H1 (cell line): ENCODE data around the gene ZNF608. TPM values are rescaled to one million over a fixed set of nuclear protein-coding genes. Genes with fewer than 3 reads are reported as not detected.

Experiments used
- ASH2L ChIP-seq: fragments of 200-600, 300-600 bp; sonication (generic); IDR thresholded peaks from one replicate; pipeline ENCODE4 v1.7.1; 2017; ENCODE audit warnings: low read length
- CBX8 ChIP-seq: fragments of 300-800, 300-1000 bp; sonication (generic); IDR thresholded peaks from 2 replicates; pipeline ENCODE4 v1.7.1; 2016; ENCODE audit warnings: low read depth, low read length, borderline replicate concordance
- CHD7 ChIP-seq: fragments of 300-600 bp; sonication (generic); IDR thresholded peaks from 2 replicates; pipeline ENCODE4 v1.7.1; 2012; ENCODE audit warnings: low read length, moderate library complexity, mild to moderate bottlenecking, inconsistent platforms; ENCODE audit not compliant: insufficient replicate concordance
- EP300 ChIP-seq, 2 experiments: IDR thresholded peaks; 1 replicate in 1 of 2; 2 replicates in 1 of 2; pipeline ENCODE4 v1.6.1; 2011 to 2012; ENCODE audit warnings: low read depth in 2 of 2, low read length in 2 of 2, mild to moderate bottlenecking in 2 of 2, borderline replicate concordance in 1 of 2, inconsistent platforms in 1 of 2, moderate library complexity in 1 of 2
- NRF1 ChIP-seq: IDR thresholded peaks from 2 replicates; pipeline ENCODE4 v1.6.1; 2011; ENCODE audit warnings: mild to moderate bottlenecking, low read depth, low read length, improper control_type of control experiment
- RAD21 ChIP-seq, 2 experiments: IDR thresholded peaks in 1 of 2; conservative IDR thresholded peaks in 1 of 2; 2 replicates each; pipeline ENCODE4 v1.6.1; 2011; ENCODE audit warnings: low read depth in 2 of 2, low read length in 2 of 2, improper control_type of control experiment in 1 of 2, inconsistent platforms in 1 of 2, mild to moderate bottlenecking in 1 of 2, moderate library complexity in 1 of 2
- SAP30 ChIP-seq: fragments of 300-600 bp; sonication (generic); IDR thresholded peaks from 2 replicates; pipeline ENCODE4 v1.7.1; 2012; ENCODE audit warnings: low read length, moderate library complexity, mild to moderate bottlenecking, inconsistent platforms; ENCODE audit not compliant: insufficient read depth, insufficient replicate concordance
- SUZ12 ChIP-seq: fragments of 200-600 bp; sonication (generic); IDR thresholded peaks from 2 replicates; pipeline ENCODE4 v1.6.1; 2012; ENCODE audit warnings: mild to moderate bottlenecking, inconsistent platforms, low read length, moderate library complexity, mixed read lengths
- TAF1 ChIP-seq: IDR thresholded peaks from 2 replicates; pipeline ENCODE4 v1.6.1; 2011; ENCODE audit warnings: mild to moderate bottlenecking, low read depth, low read length
- TEAD4 ChIP-seq: IDR thresholded peaks from 2 replicates; pipeline ENCODE4 v1.6.1; 2012; ENCODE audit warnings: low read depth, low read length, inconsistent platforms, mixed read lengths
- polyA plus RNA-seq, 7 experiments: library from polyadenylated mRNA; depleted of rRNA in 3 of 7; stranded (reverse) in 5 of 7; unstranded in 2 of 7; fragments of >200 nt in 5 of 7; fragments of 200-250 nt in 2 of 7; gene quantifications; 1 replicate in 5 of 7; 2 replicates in 1 of 7; 4 replicates in 1 of 7; pipeline versions ENCODE4 v1.2.1 to v1.2.3, GENCODE V29; 2011 to 2013; ENCODE audit warnings: missing spikeins in 2 of 7, mixed read lengths in 2 of 7
- total RNA-seq: library from RNA; stranded (reverse); fragmentation: NEBNext Ultra II Directional; extraction: Animal tissue kit (Norgen Biotek cat#: 25700); gene quantifications from 2 replicates; pipeline ENCODE4 v1.2.1, GENCODE V29; 2021
- TF ChIP-seq, protein P1 (sequence below): IDR thresholded peaks from 2 replicates; pipeline ENCODE4 v1.6.1; 2011; ENCODE audit warnings: low read depth, mild to moderate bottlenecking, low read length; ENCODE audit not compliant: insufficient read depth

Gene ZNF608
- total and polyA plus RNA-seq, 2 of the 8 experiments (the other 6 are each of a cell fraction or from before 2014, with no cell fraction given): 17.2 to 40.8 TPM

DNA sequence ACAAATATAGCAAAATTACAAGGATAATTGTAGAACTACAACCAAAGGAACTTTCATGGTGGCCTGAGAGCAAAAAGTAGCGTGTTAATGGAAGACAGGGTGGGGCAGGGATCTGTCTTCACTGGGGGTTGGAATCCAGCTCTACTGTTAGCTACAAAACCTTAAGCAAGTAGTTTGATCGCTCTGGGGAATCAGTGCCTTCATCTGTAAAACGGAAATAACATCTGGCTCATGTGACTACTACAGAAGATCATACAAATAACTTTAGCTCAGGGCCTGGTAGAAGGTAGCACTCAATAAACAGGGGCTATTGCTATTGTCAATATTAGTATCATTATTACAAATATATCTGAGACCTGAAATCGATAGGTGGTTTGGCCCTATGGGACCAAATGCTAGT lies 40.4 kb downstream of the ZNF608 start (continued):
- TF ChIP-seq CHD7 (no peak), CBX8 (no peak), RAD21 (IDR thresholded peaks at IDR 0.05 in 1 of 2, conservative IDR thresholded peaks at IDR 0.05 in 1 of 2; ENCODE audit: low read depth in 2 of 2, low read length in 2 of 2) (no peak), NRF1 (no peak), ASH2L (no peak), TEAD4 (no peak), TAF1 (no peak), EP300 (IDR thresholded peaks at IDR 0.05; ENCODE audit: borderline replicate concordance in 1 of 2, low read depth in 2 of 2, low read length in 2 of 2) (no peak), SAP30 (no peak), SUZ12 (no peak)
- TF ChIP-seq, protein P1, sequence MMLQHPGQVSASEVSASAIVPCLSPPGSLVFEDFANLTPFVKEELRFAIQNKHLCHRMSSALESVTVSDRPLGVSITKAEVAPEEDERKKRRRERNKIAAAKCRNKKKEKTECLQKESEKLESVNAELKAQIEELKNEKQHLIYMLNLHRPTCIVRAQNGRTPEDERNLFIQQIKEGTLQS: no peak
- TF ChIP-seq, all 59 proteins: peak for 0
